H1 (cell line): Measurements from ENCODE around the gene RAPGEF6. TPM values are rescaled to one million over a fixed set of nuclear protein-coding genes. Genes with fewer than 3 reads are reported as not detected.

ENCODE experiments used
- CTCF ChIA-PET: fragments of 300-600 bp; sonication (Branson Sonifier 250); formaldehyde crosslinking; loops from one replicate; lab custom pipeline; 2021; ENCODE audit not compliant: partially characterized antibody; lab: Charles Lee
- POLR2A ChIA-PET: fragments of 300-600 bp; sonication (Branson Sonifier 250); formaldehyde crosslinking; loops from one replicate; lab custom pipeline; 2021; ENCODE audit warnings: inconsistent platforms; ENCODE audit not compliant: partially characterized antibody; lab: Charles Lee
- DNase-seq, 2 experiments: peaks; one replicate each; pipeline versions ENCODE4 v3.0.0 to v3.0.0-alpha.2; 2010 to 2022; ENCODE audit warnings: low spot score in 2 of 2, low read depth in 1 of 2, mixed read lengths in 1 of 2
- FAIRE-seq: peaks from 2 replicates; lab custom pipeline; 2011; peaks lifted over from hg19 to GRCh38; lab: Jason Lieb, UNC
- H2AFZ ChIP-seq: 2 replicates; pipeline ENCODE4 v1.8.1; 2012; ENCODE audit warnings: low read length, inconsistent platforms
- H2AK5ac ChIP-seq: 2 replicates; pipeline ENCODE4 v1.6.1; 2013; ENCODE audit warnings: low read depth, low read length
- H2BK120ac ChIP-seq: replicated peaks from 2 replicates; pipeline ENCODE3; 2013; ENCODE audit warnings: low read depth, low read length, inconsistent platforms
- H2BK12ac ChIP-seq: 2 replicates; pipeline ENCODE4 v1.6.1; 2013; ENCODE audit warnings: low read depth, low read length
- H2BK15ac ChIP-seq: 2 replicates; pipeline ENCODE4 v1.6.1; 2013; ENCODE audit warnings: low read length
- H2BK20ac ChIP-seq: 2 replicates; pipeline ENCODE4 v1.6.1; 2013; ENCODE audit warnings: low read length
- H2BK5ac ChIP-seq: 2 replicates; pipeline ENCODE4 v1.6.1; 2013; ENCODE audit warnings: low read depth, low read length
- H3K14ac ChIP-seq: 2 replicates; pipeline ENCODE4 v1.6.1; 2013; ENCODE audit warnings: inconsistent platforms; ENCODE audit not compliant: insufficient read length
- H3K18ac ChIP-seq: 2 replicates; pipeline ENCODE4 v1.6.1; 2013; ENCODE audit warnings: low read length; ENCODE audit errors: extremely low read depth
- H3K23ac ChIP-seq: 2 replicates; pipeline ENCODE4 v1.6.1; 2013; ENCODE audit warnings: inconsistent platforms; ENCODE audit not compliant: insufficient read length
- H3K23me2 ChIP-seq: 2 replicates; pipeline ENCODE4 v1.6.1; 2013; ENCODE audit warnings: low read depth, low read length
- H3K27ac ChIP-seq: 2 replicates; pipeline ENCODE4 v1.6.1; 2011; ENCODE audit warnings: low read depth, low read length, inconsistent platforms
- H3K27me3 ChIP-seq, 4 experiments: replicated peaks in 1 of 4; 1 replicate in 1 of 4; 2 replicates in 3 of 4; pipeline versions ENCODE4 v1.6.1 to v1.8.1; 2011 to 2013; ENCODE audit warnings: low read length in 3 of 4, mild to moderate bottlenecking in 3 of 4, inconsistent platforms in 2 of 4, mixed read lengths in 2 of 4, moderate library complexity in 1 of 4; ENCODE audit not compliant: control insufficient read depth in 3 of 4, insufficient read depth in 3 of 4; ENCODE audit errors: extremely low read depth in 1 of 4
- H3K36me3 ChIP-seq, 4 experiments: 2 replicates each; pipeline versions ENCODE4 v1.6.1 to v1.8.1; 2011 to 2013; ENCODE audit warnings: mild to moderate bottlenecking in 4 of 4, low read length in 3 of 4, moderate library complexity in 2 of 4, control low read depth in 1 of 4, inconsistent platforms in 1 of 4; ENCODE audit not compliant: insufficient read depth in 4 of 4, control insufficient read depth in 2 of 4
- H3K4ac ChIP-seq: replicated peaks from 2 replicates; pipeline ENCODE3; 2013; ENCODE audit warnings: low read length, low read depth, mixed read lengths, inconsistent platforms; ENCODE audit not compliant: insufficient read length
- H3K4me1 ChIP-seq, 4 experiments: replicated peaks in 1 of 4; 1 replicate in 1 of 4; 2 replicates in 3 of 4; pipeline versions ENCODE4 v1.6.1 to v1.8.1; 2011 to 2013; ENCODE audit warnings: low read length in 3 of 4, inconsistent platforms in 2 of 4, mixed read lengths in 1 of 4; ENCODE audit not compliant: insufficient read depth in 4 of 4, control insufficient read depth in 3 of 4
- H3K4me2 ChIP-seq, 2 experiments: 2 replicates each; pipeline versions ENCODE4 v1.6.1 to v1.8.1; 2011 to 2013; ENCODE audit warnings: low read depth in 2 of 2, low read length in 2 of 2, control low read depth in 1 of 2, inconsistent platforms in 1 of 2, mild to moderate bottlenecking in 1 of 2; ENCODE audit not compliant: insufficient read depth in 1 of 2
- H3K4me3 ChIP-seq, 4 experiments: fragments of 200-600, 300-600 bp in 1 of 4; sonication (generic), shearing (Covaris generic), sonication (Bioruptor Twin) in 1 of 4; 2 replicates each; pipeline versions ENCODE4 v1.5.1 to v1.8.1; 2011 to 2016; ENCODE audit warnings: low read length in 4 of 4, low read depth in 3 of 4, control low read depth in 2 of 4, inconsistent platforms in 2 of 4, mild to moderate bottlenecking in 2 of 4, mixed read lengths in 1 of 4, moderate library complexity in 1 of 4; ENCODE audit not compliant: insufficient read depth in 2 of 4; ENCODE audit errors: extremely low read depth in 1 of 4
- H3K56ac ChIP-seq: replicated peaks from 2 replicates; pipeline ENCODE3; 2013; ENCODE audit warnings: low read depth, mild to moderate bottlenecking, mixed read lengths, low read length, inconsistent platforms; ENCODE audit not compliant: insufficient read length
- H3K79me1 ChIP-seq: 2 replicates; pipeline ENCODE4 v1.6.1; 2013; ENCODE audit warnings: low read depth, low read length, control low read depth
- H3K79me2 ChIP-seq, 2 experiments: 2 replicates each; pipeline versions ENCODE4 v1.6.1 to v1.8.1; 2012 to 2013; ENCODE audit warnings: low read length in 2 of 2, mild to moderate bottlenecking in 2 of 2, inconsistent platforms in 1 of 2; ENCODE audit not compliant: insufficient read depth in 2 of 2, control insufficient read depth in 1 of 2
- H3K9ac ChIP-seq, 4 experiments: replicated peaks in 1 of 4; 1 replicate in 1 of 4; 2 replicates in 3 of 4; pipeline versions ENCODE4 v1.6.1 to v1.8.1; 2011 to 2013; ENCODE audit warnings: low read depth in 3 of 4, low read length in 3 of 4, control low read depth in 2 of 4, mild to moderate bottlenecking in 2 of 4, moderate library complexity in 2 of 4, inconsistent platforms in 1 of 4; ENCODE audit errors: extremely low read depth in 1 of 4
- H3K9me3 ChIP-seq, 2 experiments: 2 replicates each; pipeline versions ENCODE4 v1.6.1 to v1.8.1; 2012 to 2013; ENCODE audit warnings: mild to moderate bottlenecking in 2 of 2, moderate library complexity in 2 of 2, control low read depth in 1 of 2, inconsistent platforms in 1 of 2, low read depth in 1 of 2, low read length in 1 of 2, mixed read lengths in 1 of 2; ENCODE audit not compliant: insufficient read depth in 2 of 2
- H4K20me1 ChIP-seq, 2 experiments: replicated peaks in 1 of 2; 2 replicates each; pipeline versions ENCODE3 to v1.8.1; 2011 to 2013; ENCODE audit warnings: inconsistent platforms in 2 of 2, low read length in 2 of 2, mild to moderate bottlenecking in 1 of 2; ENCODE audit not compliant: insufficient read depth in 2 of 2, control insufficient read depth in 1 of 2
- H4K5ac ChIP-seq: 2 replicates; pipeline ENCODE4 v1.6.1; 2013; ENCODE audit warnings: low read length, low read depth, mixed read lengths, inconsistent platforms; ENCODE audit not compliant: insufficient read length
- H4K8ac ChIP-seq: 2 replicates; pipeline ENCODE4 v1.8.0; 2013; ENCODE audit warnings: mild to moderate bottlenecking, moderate library complexity, low read length, inconsistent platforms; ENCODE audit not compliant: insufficient read depth; ENCODE audit errors: extremely low read depth
- H4K91ac ChIP-seq: replicated peaks from 2 replicates; pipeline ENCODE3; 2013; ENCODE audit warnings: low read length, mixed read lengths, inconsistent platforms; ENCODE audit not compliant: insufficient read length
- CBX5 ChIP-seq: fragments of 300-800, 300-1000 bp; sonication (generic); IDR thresholded peaks from 2 replicates; pipeline ENCODE4 v1.7.1; 2016; ENCODE audit warnings: antibody characterized with exemption, low read length, low read depth
- CBX8 ChIP-seq: fragments of 300-800, 300-1000 bp; sonication (generic); IDR thresholded peaks from 2 replicates; pipeline ENCODE4 v1.7.1; 2016; ENCODE audit warnings: low read depth, low read length, borderline replicate concordance
- CEBPB ChIP-seq: IDR thresholded peaks from 2 replicates; pipeline ENCODE4 v1.6.1; 2012; ENCODE audit warnings: low read depth, low read length
- GTF2F1 ChIP-seq: IDR thresholded peaks from 2 replicates; pipeline ENCODE4 v1.6.1; 2012; ENCODE audit warnings: low read depth, low read length, improper control_type of control experiment, borderline replicate concordance
- NANOG ChIP-seq: IDR thresholded peaks from 2 replicates; pipeline ENCODE4 v1.6.1; 2011; ENCODE audit warnings: low read length, low read depth, mild to moderate bottlenecking, inconsistent platforms; ENCODE audit not compliant: insufficient read depth, poor library complexity, severe bottlenecking
- NRF1 ChIP-seq: IDR thresholded peaks from 2 replicates; pipeline ENCODE4 v1.6.1; 2011; ENCODE audit warnings: mild to moderate bottlenecking, low read depth, low read length, improper control_type of control experiment
- RAD21 ChIP-seq, 2 experiments: IDR thresholded peaks in 1 of 2; conservative IDR thresholded peaks in 1 of 2; 2 replicates each; pipeline ENCODE4 v1.6.1; 2011; ENCODE audit warnings: low read depth in 2 of 2, low read length in 2 of 2, improper control_type of control experiment in 1 of 2, inconsistent platforms in 1 of 2, mild to moderate bottlenecking in 1 of 2, moderate library complexity in 1 of 2
- RFX5 ChIP-seq: IDR thresholded peaks from 2 replicates; pipeline ENCODE4 v1.6.1; 2011; ENCODE audit warnings: low read depth, low read length, improper control_type of control experiment, borderline replicate concordance
- RNF2 ChIP-seq: fragments of 200-900, 300-1000 bp; sonication (generic); IDR thresholded peaks from 2 replicates; pipeline ENCODE4 v1.7.1; 2016; ENCODE audit warnings: borderline replicate concordance, low read depth, mild to moderate bottlenecking, antibody characterized with exemption, low read length; ENCODE audit not compliant: poor library complexity, severe bottlenecking; ENCODE audit errors: missing control alignments
- RXRA ChIP-seq: IDR thresholded peaks from 2 replicates; pipeline ENCODE4 v1.6.1; 2011; ENCODE audit warnings: low read depth, mild to moderate bottlenecking, low read length, moderate library complexity; ENCODE audit not compliant: insufficient read depth
- polyA plus RNA-seq, 7 experiments: library from polyadenylated mRNA; depleted of rRNA in 3 of 7; stranded (reverse) in 5 of 7; unstranded in 2 of 7; fragments of >200 nt in 5 of 7; fragments of 200-250 nt in 2 of 7; gene quantifications; 1 replicate in 5 of 7; 2 replicates in 1 of 7; 4 replicates in 1 of 7; pipeline versions ENCODE4 v1.2.1 to v1.2.3, GENCODE V29; 2011 to 2013; ENCODE audit warnings: missing spikeins in 2 of 7, mixed read lengths in 2 of 7
- total RNA-seq: library from RNA; stranded (reverse); fragmentation: NEBNext Ultra II Directional; extraction: Animal tissue kit (Norgen Biotek cat#: 25700); gene quantifications from 2 replicates; pipeline ENCODE4 v1.2.1, GENCODE V29; 2021
- TF ChIP-seq, protein P1 (sequence below), 3 experiments: IDR thresholded peaks; 1 replicate in 2 of 3; 2 replicates in 1 of 3; pipeline versions ENCODE4 v1.5.1 to v1.6.1; 2011; ENCODE audit warnings: low read length in 3 of 3, mild to moderate bottlenecking in 3 of 3, inconsistent platforms in 2 of 3, low read depth in 1 of 3, moderate library complexity in 1 of 3; ENCODE audit not compliant: insufficient read depth in 1 of 3; ENCODE audit errors: control extremely low read depth in 1 of 3

Gene RAPGEF6
- total and polyA plus RNA-seq, 2 of the 8 experiments (the other 6 are each of a cell fraction or from before 2014, with no cell fraction given): 4.8 to 20.0 TPM

DNA sequence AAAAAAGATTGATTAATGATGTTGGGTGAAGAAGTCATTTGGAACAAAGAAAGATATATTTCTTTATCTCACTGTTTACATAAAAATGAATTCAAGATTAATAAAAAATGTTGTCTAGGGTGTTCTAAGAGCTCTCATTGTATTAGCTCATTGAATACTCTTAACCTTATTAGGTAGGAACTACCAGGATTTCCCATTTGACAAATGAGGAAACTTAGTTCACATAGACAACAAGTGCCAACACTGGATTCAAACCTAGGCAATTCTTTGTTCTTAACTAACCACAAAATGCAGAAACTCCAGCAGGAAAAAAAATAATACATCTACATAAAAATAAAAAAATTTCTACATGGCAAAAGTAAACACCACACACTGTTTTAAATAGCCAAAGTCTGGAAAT, 175.8 kb downstream of the RAPGEF6 start:
- no peaks in the 10 kb centered on the region for H3K4me1 ChIP-seq
- no peak overlapping the region for H2BK12ac ChIP-seq
- no peak overlapping the region for H3K14ac ChIP-seq
- no peaks in the 10 kb centered on the region for H3K23me2 ChIP-seq
- no peaks in the 10 kb centered on the region for H4K20me1 ChIP-seq
- no peak overlapping the region for H3K4me3 ChIP-seq
- no peak overlapping the region for H3K23ac ChIP-seq
- H3K79me1 ChIP-seq: no peaks in the 10 kb centered on the region
- H3K27ac ChIP-seq: no peak overlapping the region
- H3K4ac ChIP-seq: no peak overlapping the region
- H2BK15ac ChIP-seq: no peak overlapping the region
- H3K18ac ChIP-seq: no peak overlapping the region
- DNase-seq (no peak), FAIRE-seq (no peak)
- H3K9me3 ChIP-seq: peaks cover 0 to 2% of the 10 kb centered on the region in 2 experiments; a peak in 1 of 4 replicates
- no peak overlapping the region for H3K56ac ChIP-seq
- no peak overlapping the region for H2AFZ ChIP-seq
- ChIA-PET CTCF (interaction anchor here (0.8 kb wide), 1 partner anchor 9 kb away, joined by 3 read pairs; no protein-coding TSS in a partner anchor), POLR2A (no interaction called here)
- no peak overlapping the region for H4K91ac ChIP-seq
- peaks cover 2 to 17% (median 8%) of the 10 kb centered on the region in 4 experiments; a peak in 5 of 8 replicates for H3K36me3 ChIP-seq
- no peak overlapping the region for H4K5ac ChIP-seq
- no peak overlapping the region for H2AK5ac ChIP-seq
- H2BK20ac ChIP-seq: no peak overlapping the region
- no peak overlapping the region for H3K4me2 ChIP-seq
- H3K79me2 ChIP-seq: no peaks in the 10 kb centered on the region
- no peak overlapping the region for H2BK5ac ChIP-seq
- no peak overlapping the region for H3K9ac ChIP-seq
- no peak overlapping the region for H2BK120ac ChIP-seq
- H4K8ac ChIP-seq: no peak overlapping the region
- H3K27me3 ChIP-seq: no peaks in the 10 kb centered on the region
- no peak for TF ChIP-seq RAD21 (IDR thresholded peaks at IDR 0.05 in 1 of 2, conservative IDR thresholded peaks at IDR 0.05 in 1 of 2; ENCODE audit: low read depth in 2 of 2, low read length in 2 of 2)
- no peak for TF ChIP-seq NRF1
- no peak for TF ChIP-seq RXRA
- no peak for TF ChIP-seq GTF2F1
- TF ChIP-seq, protein P1, sequence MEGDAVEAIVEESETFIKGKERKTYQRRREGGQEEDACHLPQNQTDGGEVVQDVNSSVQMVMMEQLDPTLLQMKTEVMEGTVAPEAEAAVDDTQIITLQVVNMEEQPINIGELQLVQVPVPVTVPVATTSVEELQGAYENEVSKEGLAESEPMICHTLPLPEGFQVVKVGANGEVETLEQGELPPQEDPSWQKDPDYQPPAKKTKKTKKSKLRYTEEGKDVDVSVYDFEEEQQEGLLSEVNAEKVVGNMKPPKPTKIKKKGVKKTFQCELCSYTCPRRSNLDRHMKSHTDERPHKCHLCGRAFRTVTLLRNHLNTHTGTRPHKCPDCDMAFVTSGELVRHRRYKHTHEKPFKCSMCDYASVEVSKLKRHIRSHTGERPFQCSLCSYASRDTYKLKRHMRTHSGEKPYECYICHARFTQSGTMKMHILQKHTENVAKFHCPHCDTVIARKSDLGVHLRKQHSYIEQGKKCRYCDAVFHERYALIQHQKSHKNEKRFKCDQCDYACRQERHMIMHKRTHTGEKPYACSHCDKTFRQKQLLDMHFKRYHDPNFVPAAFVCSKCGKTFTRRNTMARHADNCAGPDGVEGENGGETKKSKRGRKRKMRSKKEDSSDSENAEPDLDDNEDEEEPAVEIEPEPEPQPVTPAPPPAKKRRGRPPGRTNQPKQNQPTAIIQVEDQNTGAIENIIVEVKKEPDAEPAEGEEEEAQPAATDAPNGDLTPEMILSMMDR (IDR thresholded peaks at IDR 0.05; ENCODE audit: control extremely low read depth in 1 of 3, insufficient read depth in 1 of 3, low read depth in 1 of 3, low read length in 3 of 3): no peak
- no peak for TF ChIP-seq CBX8
- no peak for TF ChIP-seq NANOG
- no peak for TF ChIP-seq CEBPB
- no peak for TF ChIP-seq RNF2
- no peak for TF ChIP-seq CBX5
- TF ChIP-seq RFX5: no peak
